GM23248 (cell line): ENCODE data around the gene CATSPERD. TPM values are rescaled to one million over a fixed set of nuclear protein-coding genes. Genes with fewer than 3 reads are reported as not detected.

ENCODE experiments used
- DNase-seq: peaks from one replicate; pipeline ENCODE4 v3.0.0-alpha.2; 2015
- H2AFZ ChIP-seq: fragments of 200-600 bp; sonication (generic); 2 replicates; pipeline ENCODE4 v1.6.1; 2016; ENCODE audit warnings: antibody characterized with exemption
- H3F3A ChIP-seq: fragments of 200-600 bp; sonication (generic); 2 replicates; pipeline ENCODE4 v1.6.1; 2016; ENCODE audit warnings: mild to moderate bottlenecking, antibody characterized with exemption, mixed run types; ENCODE audit not compliant: insufficient read depth
- H3K27ac ChIP-seq: fragments of 200-600 bp; sonication (generic); 2 replicates; pipeline ENCODE4 v1.5.1; 2016; ENCODE audit warnings: mild to moderate bottlenecking
- H3K27me3 ChIP-seq: fragments of 200-600 bp; sonication (generic); replicated peaks from 2 replicates; pipeline ENCODE4 v1.6.1; 2016; ENCODE audit warnings: mild to moderate bottlenecking; ENCODE audit not compliant: insufficient read depth
- H3K36me3 ChIP-seq: fragments of 200-600 bp; sonication (generic); 2 replicates; pipeline ENCODE4 v1.6.1; 2016; ENCODE audit warnings: low read depth, mild to moderate bottlenecking
- H3K4me1 ChIP-seq: fragments of 200-600 bp; sonication (generic); 2 replicates; pipeline ENCODE4 v1.6.1; 2016; ENCODE audit warnings: mild to moderate bottlenecking; ENCODE audit not compliant: insufficient read depth
- H3K4me2 ChIP-seq: fragments of 200-600 bp; sonication (generic); one replicate; pipeline ENCODE4 v1.6.1; 2016; ENCODE audit warnings: mild to moderate bottlenecking; ENCODE audit not compliant: unreplicated experiment
- H3K4me3 ChIP-seq: fragments of 200-600 bp; sonication (generic); 2 replicates; pipeline ENCODE4 v1.5.1; 2016; ENCODE audit warnings: mild to moderate bottlenecking
- H3K79me2 ChIP-seq: fragments of 200-600 bp; sonication (generic); 2 replicates; pipeline ENCODE4 v1.6.1; 2016; ENCODE audit warnings: mild to moderate bottlenecking; ENCODE audit not compliant: insufficient read depth
- H3K9ac ChIP-seq: fragments of 200-600 bp; sonication (generic); 2 replicates; pipeline ENCODE4 v1.6.1; 2016; ENCODE audit warnings: mild to moderate bottlenecking
- H3K9me2 ChIP-seq: fragments of 200-600 bp; sonication (generic); 2 replicates; pipeline ENCODE4 v1.6.1; 2016; ENCODE audit warnings: mixed run types, mild to moderate bottlenecking, moderate library complexity; ENCODE audit not compliant: insufficient read depth
- H3K9me3 ChIP-seq: fragments of 200-600 bp; sonication (generic); one replicate; pipeline ENCODE4 v1.6.1; 2017; ENCODE audit warnings: low read depth
- H4K20me1 ChIP-seq: fragments of 200-600 bp; sonication (generic); 2 replicates; pipeline ENCODE4 v1.6.0; 2016; ENCODE audit not compliant: insufficient read depth
- EZH2 ChIP-seq: fragments of 200-600 bp; sonication (generic); IDR thresholded peaks from 2 replicates; pipeline ENCODE4 v1.6.1; 2018; ENCODE audit warnings: antibody characterized with exemption, mild to moderate bottlenecking; ENCODE audit not compliant: insufficient read depth, poor library complexity, severe bottlenecking
- EZH2phosphoT487 ChIP-seq: fragments of 200-600 bp; sonication (generic); IDR thresholded peaks from 2 replicates; pipeline ENCODE4 v1.6.1; 2018; ENCODE audit warnings: antibody characterized with exemption, moderate library complexity, mild to moderate bottlenecking, low read depth; ENCODE audit not compliant: insufficient read depth
- WGBS, 2 experiments: methylation state at CpG; one replicate each; pipeline ENCODE4 v1.1.6; 2015 to 2017; ENCODE audit warnings: low lambda C conversion rate in 2 of 2, low coverage in 1 of 2; ENCODE audit errors: missing lambda C conversion rate in 2 of 2; 5-methylcytosine and 5-hydroxymethylcytosine counted together
- in situ Hi-C: fragments of 300-500 bp; cut with MboI; formaldehyde crosslinking; loops from 2 replicates; pipeline ENCODE4 v1.15.0; 2020
- polyA plus RNA-seq: library from polyadenylated mRNA; unstranded; fragments of >200 nt; fragmentation: Nextera tagmentation; extraction: Ambion mirVana; gene quantifications from 2 replicates; pipeline ENCODE4 v1.2.1, GENCODE V29; 2016
- total RNA-seq: library from RNA; depleted of rRNA; stranded (reverse); fragments of >200 nt; shearing (Covaris generic); gene quantifications from 2 replicates; pipeline ENCODE4 v1.2.3, GENCODE V29; 2014

CATSPERD gene
- total and polyA plus RNA-seq, 2 experiments from 2014 or later = 0.22 TPM; not detected in 1

GRCh38 chr19:5817218-5817617 lies 96.8 kb downstream of the CATSPERD start:
- H4K20me1 ChIP-seq = no peaks in the 10 kb centered on the region
- H3K9ac ChIP-seq = no peak overlapping the region
- H3K9me3 ChIP-seq = no peaks in the 10 kb centered on the region
- no peaks in the 10 kb centered on the region for H3K36me3 ChIP-seq
- H3K79me2 ChIP-seq = no peaks in the 10 kb centered on the region
- H3F3A ChIP-seq = no peaks in the 10 kb centered on the region
- H3K27me3 ChIP-seq = peaks cover 22% of the 10 kb centered on the region
- no peak overlapping the region for H2AFZ ChIP-seq
- DNase-seq = no peak
- H3K4me3 ChIP-seq = no peak overlapping the region
- TF ChIP-seq EZH2 (no peak), EZH2phosphoT487 (no peak)
- no peak overlapping the region for H3K4me2 ChIP-seq
- 88 to 100% methylated on average over 2 of the region's 2 CpGs for WGBS, 2 experiments
- in situ Hi-C loops = no loop called here
- no peak overlapping the region for H3K27ac ChIP-seq
- no peaks in the 10 kb centered on the region for H3K4me1 ChIP-seq
- H3K9me2 ChIP-seq = no peaks in the 10 kb centered on the region

GRCh38 chr19:5818594-5818993 lies 98.2 kb downstream of the CATSPERD start:
- Histone ChIP-seq H3K4me1 (no peaks in the 10 kb centered on the region), H4K20me1 (no peaks in the 10 kb centered on the region), H3K4me2 (no peak overlapping the region), H3K27ac (no peak overlapping the region), H3K4me3 (no peak overlapping the region), H3K36me3 (no peaks in the 10 kb centered on the region), H2AFZ (no peak overlapping the region), H3K9me2 (no peaks in the 10 kb centered on the region), H3K79me2 (no peaks in the 10 kb centered on the region), H3K9ac (no peak overlapping the region), H3F3A (no peaks in the 10 kb centered on the region), H3K9me3 (no peaks in the 10 kb centered on the region), H3K27me3 (peaks cover 22% of the 10 kb centered on the region)
- in situ Hi-C loops = no loop called here
- no peak for DNase-seq
- TF ChIP-seq EZH2phosphoT487 (no peak), EZH2 (no peak)
- 80 to 88% methylated on average over 9 to 10 of the region's 10 CpGs for WGBS, 2 experiments

- DNase-seq = no peak
- peaks cover 13% of the 10 kb centered on the region; the same call in 1 of the 2 replicates for H3K27me3 ChIP-seq
- in situ Hi-C loops = no loop called here
- H3K9ac ChIP-seq = no peak overlapping the region
- H3K79me2 ChIP-seq = no peaks in the 10 kb centered on the region
- no peaks in the 10 kb centered on the region for H3K4me1 ChIP-seq
- 14 to 16% methylated on average over 6 of the region's 6 CpGs for WGBS, 2 experiments
- H3K9me2 ChIP-seq = no peaks in the 10 kb centered on the region
- H3K36me3 ChIP-seq = no peaks in the 10 kb centered on the region
- H3K9me3 ChIP-seq = no peaks in the 10 kb centered on the region
- no peak overlapping the region for H3K4me2 ChIP-seq
- no peaks in the 10 kb centered on the region for H4K20me1 ChIP-seq
- no peak overlapping the region for H3K4me3 ChIP-seq
- H2AFZ ChIP-seq = no peak overlapping the region
- TF ChIP-seq EZH2 (no peak), EZH2phosphoT487 (no peak)
- no peak overlapping the region for H3K27ac ChIP-seq
- no peaks in the 10 kb centered on the region for H3F3A ChIP-seq
Measured at GRCh38 chr19:5820785-5821184, 100.3 kb downstream of the CATSPERD start.

GRCh38 chr19:5821521-5822180 lies 101.2 kb downstream of the CATSPERD start:
- H3F3A ChIP-seq = no peaks in the 10 kb centered on the region
- H3K9me2 ChIP-seq = no peaks in the 10 kb centered on the region
- no peak overlapping the region for H2AFZ ChIP-seq
- DNase-seq = no peak
- H3K4me2 ChIP-seq = no peak overlapping the region
- WGBS, 2 experiments = 32 to 35% methylated on average over 8 of the region's 8 CpGs
- no peaks in the 10 kb centered on the region for H3K4me1 ChIP-seq
- H3K9ac ChIP-seq = no peak overlapping the region
- H3K27ac ChIP-seq = no peak overlapping the region
- H3K36me3 ChIP-seq = no peaks in the 10 kb centered on the region
- H3K9me3 ChIP-seq = no peaks in the 10 kb centered on the region
- H4K20me1 ChIP-seq = no peaks in the 10 kb centered on the region
- no peaks in the 10 kb centered on the region for H3K79me2 ChIP-seq
- H3K4me3 ChIP-seq = no peak overlapping the region
- in situ Hi-C loops = no loop called here
- peaks cover 6% of the 10 kb centered on the region; the same call in 1 of the 2 replicates for H3K27me3 ChIP-seq
- no peak for TF ChIP-seq EZH2phosphoT487
- no peak for TF ChIP-seq EZH2
